Measurements from ENCODE around the gene LDLRAD4. TPM values are rescaled to one million over a fixed set of nuclear protein-coding genes. Genes with fewer than 3 reads are reported as not detected.

Gene LDLRAD4
- total RNA-seq, 1 donor from 2014 or later = 4.3 TPM

- no peak for DNase-seq (ENCODE audit: low read depth)
Measured at GRCh38 chr18:13265911-13266217, 47.3 kb downstream of the LDLRAD4 start.

GRCh38 chr18:13266218-13267100 is 47.9 kb downstream of the LDLRAD4 start:
- DNase-seq (ENCODE audit: low read depth) = no peak

DNA sequence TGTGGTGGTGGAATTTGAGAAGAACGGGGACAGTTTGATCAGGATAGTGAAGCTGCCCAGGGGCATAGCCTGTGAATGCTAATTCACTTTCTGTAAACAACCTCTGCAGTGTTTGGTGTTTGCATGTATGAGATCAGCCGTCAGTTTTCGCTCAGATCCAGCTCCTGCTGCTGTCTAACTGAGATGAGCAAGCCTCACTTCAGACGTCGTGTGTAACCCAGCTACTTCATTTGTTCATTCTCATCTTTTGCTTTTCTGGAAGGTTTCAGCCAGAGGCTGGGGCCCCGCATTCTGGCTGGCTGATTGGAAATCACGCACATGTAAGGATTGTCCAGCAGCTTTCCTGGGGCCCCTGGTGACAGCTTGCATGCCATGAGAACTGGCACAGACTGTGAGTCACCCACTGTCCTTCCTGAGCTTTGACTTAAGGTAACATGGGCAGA is 48.9 kb downstream of the LDLRAD4 start:
- no peak for DNase-seq (ENCODE audit: low read depth)

DNA sequence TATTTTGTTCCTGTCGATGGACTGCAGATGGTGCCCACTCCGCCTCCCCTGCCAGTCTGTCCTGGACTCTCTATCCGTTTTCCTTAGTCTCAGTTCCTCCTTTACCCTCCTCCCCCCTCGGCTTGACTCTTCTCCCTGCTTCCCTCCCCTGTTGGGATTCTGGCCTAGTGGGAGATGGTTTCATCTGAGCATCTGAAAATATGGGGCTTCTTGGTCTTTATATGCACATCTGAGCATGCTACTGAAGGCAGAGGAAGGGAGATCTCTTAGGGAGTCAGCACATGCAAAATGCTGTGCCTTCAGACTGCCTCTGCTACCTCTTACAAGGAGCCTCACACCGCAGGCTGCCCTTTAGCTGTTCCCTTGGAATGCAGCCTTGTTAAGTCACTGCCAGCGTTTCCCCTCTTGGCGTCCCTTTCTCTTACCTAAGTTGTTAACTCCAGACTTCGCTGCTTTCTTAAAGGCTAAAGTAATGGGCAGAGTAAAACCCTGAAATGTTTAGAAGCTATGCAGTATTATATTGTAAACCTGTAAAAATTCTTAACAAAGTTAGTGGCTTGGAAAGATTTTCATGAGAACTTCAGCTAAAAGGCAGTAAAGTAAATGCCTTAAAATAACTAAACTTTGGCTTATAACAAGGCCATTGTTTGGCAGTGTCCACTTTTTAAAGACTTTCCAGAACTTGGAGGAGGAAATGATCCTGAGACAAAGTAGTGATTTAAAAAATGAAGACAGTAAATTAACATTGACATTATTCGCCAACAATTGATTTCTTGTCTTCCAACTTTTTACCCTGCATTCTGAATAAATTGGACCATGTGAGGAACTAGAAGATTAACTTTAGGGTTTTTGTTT is 49.8 kb downstream of the LDLRAD4 start:
- peak; percentile 2 for DNase-seq (ENCODE audit: low read depth)

DNA sequence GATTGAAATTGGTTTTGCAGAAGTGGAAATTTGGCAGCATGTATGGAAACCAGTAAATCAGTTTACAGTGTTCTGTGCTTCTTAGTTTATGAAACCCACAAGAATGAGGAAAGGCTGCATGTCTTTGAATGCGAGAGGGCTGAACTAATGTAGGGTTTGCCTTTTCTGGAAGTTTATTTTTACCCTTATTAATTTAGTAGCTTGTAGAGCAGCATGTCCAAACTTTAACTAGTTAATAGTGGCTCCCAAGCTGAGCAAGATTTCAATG is 50.4 kb downstream of the LDLRAD4 start:
- DNase-seq (ENCODE audit: low read depth) = no peak

- no peak for DNase-seq (ENCODE audit: low read depth)
Measured at GRCh38 chr18:13269521-13270011, 51.0 kb downstream of the LDLRAD4 start.

DNA sequence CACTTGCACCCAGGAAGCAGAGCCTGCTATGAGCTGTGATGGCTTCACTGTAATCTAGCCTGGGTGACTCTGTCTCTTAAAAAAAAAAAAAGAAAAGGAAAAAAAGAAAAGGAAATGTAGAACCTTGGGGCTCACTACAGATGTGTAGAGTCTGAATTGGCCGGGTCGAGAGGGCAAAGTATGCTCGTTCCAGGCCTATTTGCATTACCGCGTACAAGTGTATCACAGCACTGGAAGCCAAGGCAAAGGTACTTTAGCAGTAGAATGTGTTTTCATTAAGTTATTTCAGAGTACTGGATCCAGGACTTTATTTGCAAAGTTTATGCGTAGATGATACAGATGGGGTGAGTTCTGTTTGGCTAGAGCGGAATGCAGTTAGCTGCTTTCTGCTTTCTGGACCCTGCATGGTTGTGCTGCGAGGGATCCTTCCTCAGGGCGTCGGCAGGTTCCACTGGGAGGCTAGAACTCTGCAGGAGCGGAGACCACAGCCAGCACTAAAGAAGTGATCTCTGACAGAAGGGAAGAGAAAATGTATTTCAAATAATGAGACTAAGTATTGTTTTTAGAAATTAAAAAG is 51.8 kb downstream of the LDLRAD4 start:
- no peak for DNase-seq (ENCODE audit: low read depth)

- no peak for DNase-seq (ENCODE audit: low read depth)
Measured at GRCh38 chr18:13271302-13271911, 52.8 kb downstream of the LDLRAD4 start.

DNA sequence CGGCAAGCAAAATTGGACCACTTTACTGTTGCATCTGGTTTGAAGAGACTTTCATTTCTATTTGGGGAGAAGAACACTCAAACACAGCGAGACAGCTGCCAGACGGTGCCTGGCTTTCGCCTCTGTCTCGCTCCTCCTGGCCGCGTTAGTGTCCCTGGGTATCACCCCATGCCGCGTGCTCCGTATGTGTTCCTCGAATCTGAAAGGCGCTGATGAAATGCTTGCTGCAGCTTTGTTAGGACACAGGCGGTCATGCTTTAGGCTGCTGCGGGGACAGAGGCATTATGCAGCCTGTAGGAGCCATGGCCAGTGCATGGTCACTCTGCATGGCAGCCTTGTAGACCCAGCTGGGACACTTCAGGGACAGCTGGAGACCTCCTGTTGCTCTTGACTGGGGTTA is 53.9 kb downstream of the LDLRAD4 start:
- DNase-seq (ENCODE audit: low read depth) = no peak

DNA sequence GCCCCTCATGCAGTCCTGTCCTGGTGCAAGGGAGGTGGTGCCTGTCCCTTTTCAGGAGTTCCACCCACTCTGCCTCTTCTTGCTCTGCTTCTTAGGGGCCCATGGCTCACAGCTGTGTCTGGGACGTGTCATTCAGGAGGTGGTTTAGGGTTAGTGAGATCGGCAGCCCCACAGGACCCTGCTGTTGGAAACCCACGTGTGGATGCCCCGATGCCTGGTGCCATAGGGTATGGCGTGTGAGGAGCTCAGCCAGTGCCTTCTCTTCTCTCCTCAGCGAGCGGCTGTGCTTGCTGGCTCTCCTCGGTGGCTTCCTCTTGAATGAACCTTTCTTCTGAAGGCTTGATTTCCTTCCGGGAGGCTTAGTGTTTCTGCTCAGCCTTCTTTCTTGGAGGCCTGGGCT is 55.2 kb downstream of the LDLRAD4 start:
- no peak for DNase-seq (ENCODE audit: low read depth)

GRCh38 chr18:13275075-13275474 is 56.5 kb downstream of the LDLRAD4 start:
- DNase-seq (ENCODE audit: low read depth) = no peak

GRCh38 chr18:13276530-13277520 is 58.3 kb downstream of the LDLRAD4 start:
- DNase-seq (ENCODE audit: low read depth) = no peak

- DNase-seq (ENCODE audit: low read depth) = no peak
Measured at GRCh38 chr18:13278062-13278630, 59.6 kb downstream of the LDLRAD4 start.

DNA sequence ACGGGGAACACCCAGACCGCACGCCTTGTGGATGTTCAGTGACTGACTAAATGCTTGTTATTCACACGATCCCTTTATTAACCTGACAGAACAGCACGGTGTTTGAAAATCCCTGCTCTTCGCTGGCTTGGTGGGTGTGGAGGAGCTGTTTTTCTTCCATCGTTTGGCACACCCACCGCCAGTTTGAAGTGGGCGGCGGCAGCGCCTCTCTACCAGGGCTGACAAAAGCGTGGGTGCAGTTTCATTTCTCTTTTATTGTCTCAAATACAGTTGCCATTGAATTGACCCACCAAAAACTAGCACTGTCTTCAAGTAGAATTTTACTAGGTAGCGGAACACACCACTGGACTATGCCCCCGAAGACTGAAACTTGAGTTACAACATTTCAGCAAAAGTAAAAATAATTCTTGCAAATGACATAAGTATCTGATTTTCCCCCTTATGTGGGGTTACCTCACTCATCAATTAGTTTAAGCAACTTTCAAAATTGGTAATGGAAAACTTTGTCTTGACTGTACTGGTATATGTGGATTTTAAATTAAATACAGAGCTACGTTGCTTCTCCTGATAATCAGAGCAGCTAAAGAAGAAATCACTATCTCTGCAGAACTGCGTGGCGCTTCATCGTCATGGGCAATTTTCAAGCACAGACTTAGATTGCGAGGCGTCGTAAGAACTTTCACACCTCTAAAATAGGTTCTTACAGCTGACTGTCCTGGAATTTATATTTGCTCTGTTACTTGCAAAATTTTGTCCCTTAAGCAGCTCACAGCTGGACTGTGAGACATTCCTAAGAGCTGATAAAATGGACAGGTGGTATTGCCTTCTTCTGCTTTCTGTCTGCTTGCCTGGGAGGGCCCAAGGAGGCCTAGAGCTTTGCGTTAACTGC is 60.9 kb downstream of the LDLRAD4 start:
- no peak for DNase-seq (ENCODE audit: low read depth)

DNA sequence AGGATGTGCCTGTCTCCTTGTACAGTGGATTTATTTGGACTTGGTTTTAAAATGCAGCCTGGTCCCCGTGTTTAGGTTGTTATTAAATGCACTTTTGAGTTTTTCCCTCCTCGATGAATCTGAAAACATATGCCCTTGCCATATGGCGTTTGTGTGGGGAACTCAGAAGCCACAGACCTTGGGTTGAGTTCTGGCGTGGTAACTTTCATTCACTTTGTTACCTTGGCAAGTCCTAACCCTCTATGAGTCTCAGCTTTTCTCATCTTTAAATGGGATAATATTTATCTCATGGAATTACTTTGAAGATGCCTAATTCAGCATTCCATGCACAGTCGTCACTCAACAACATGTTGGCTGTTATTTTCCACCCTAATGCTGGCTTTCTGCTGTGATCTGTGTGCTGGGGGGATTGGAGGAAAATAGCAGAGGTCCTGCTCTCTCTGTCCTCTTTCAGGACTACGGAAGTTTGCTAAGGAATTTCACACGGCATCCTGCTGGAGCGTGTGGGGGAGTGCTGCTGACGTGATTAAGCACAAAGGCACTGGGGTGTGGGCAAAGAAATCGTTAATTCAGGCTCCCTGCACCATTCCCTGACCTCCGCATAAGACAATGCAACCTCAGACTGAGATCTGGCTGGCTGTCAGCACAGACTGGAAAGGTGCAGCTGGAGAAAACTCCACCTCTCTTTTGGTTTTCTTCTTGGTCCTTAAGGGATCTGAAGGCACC is 61.7 kb downstream of the LDLRAD4 start:
- peak; percentile 21 for DNase-seq (ENCODE audit: low read depth)

- DNase-seq (ENCODE audit: low read depth) = no peak
Measured at GRCh38 chr18:13281406-13281805, 62.8 kb downstream of the LDLRAD4 start.

- no peak for DNase-seq (ENCODE audit: low read depth)
Measured at GRCh38 chr18:13283746-13284145, 65.2 kb downstream of the LDLRAD4 start.

DNA sequence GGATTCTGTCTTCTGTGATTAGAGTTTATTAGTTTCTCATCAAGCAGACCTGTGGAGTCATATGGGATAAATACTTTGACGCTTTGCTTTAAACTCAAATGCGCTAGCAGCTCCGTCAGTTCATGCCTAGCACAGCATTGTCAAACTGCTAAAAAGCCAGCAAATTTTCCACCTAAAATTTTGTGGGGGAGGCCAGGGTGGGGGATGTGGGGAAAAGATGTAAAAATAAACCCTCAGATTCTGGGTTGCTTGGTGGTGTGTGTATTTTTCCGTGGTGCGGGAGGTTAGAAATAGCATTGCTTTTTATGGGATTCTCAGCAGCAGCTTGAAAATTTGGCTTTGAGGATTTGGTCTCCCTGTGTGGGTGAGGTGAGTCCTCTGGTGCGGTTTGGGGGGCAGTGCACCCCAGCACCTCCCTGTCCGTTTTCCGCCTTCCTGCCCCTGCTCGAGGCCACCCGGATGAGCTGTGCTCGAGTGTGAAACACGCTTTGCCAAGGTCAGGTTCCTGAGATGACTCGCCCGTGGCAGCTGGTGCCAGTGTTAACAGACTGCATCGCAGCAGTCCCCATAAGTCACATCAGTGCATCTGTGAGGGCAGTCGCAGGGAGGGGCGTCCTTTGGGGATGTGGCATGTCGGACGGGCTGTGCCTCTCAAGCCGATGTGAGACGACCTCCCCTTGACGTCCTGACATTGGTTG is 65.9 kb downstream of the LDLRAD4 start:
- no peak for DNase-seq (ENCODE audit: low read depth)

Measured in renal cortical epithelial cell (primary cell).